MCF 10A (cell line): ENCODE measurements around the gene COG4. TPM values are rescaled to one million over a fixed set of nuclear protein-coding genes. Genes with fewer than 3 reads are reported as not detected.

Experiments used
- BruUV-seq: library from RNA; stranded (reverse); fragments of 400-500 nt; replicated peaks from 2 replicates; lab custom pipeline; 2021; lab: Mats Ljungman, UMichigan
- CTCF ChIA-PET: fragments of 300-600 bp; sonication (Branson Sonifier 250); formaldehyde crosslinking; extraction: SDS; loops from one replicate; lab custom pipeline; 2021; ENCODE audit warnings: antibody characterized with exemption, inconsistent platforms; lab: Yijun Ruan, JAX
- POLR2A ChIA-PET: fragments of 300-600, 350-650 bp; sonication (Branson Sonifier 250); formaldehyde crosslinking; extraction: SDS; loops from one replicate; lab custom pipeline; 2020; ENCODE audit warnings: antibody characterized with exemption, inconsistent platforms; lab: Yijun Ruan, JAX
- DNase-seq: peaks from one replicate; pipeline ENCODE4 v3.0.0-alpha.2; 2018; ENCODE audit not compliant: unreplicated experiment
- H3K27ac Mint-ChIP-seq: one replicate; pipeline ENCODE4 v1.8.0; 2022; ENCODE audit warnings: mild to moderate bottlenecking, low read depth, mixed read lengths; ENCODE audit not compliant: unreplicated experiment
- H3K27me3 Mint-ChIP-seq: one replicate; pipeline ENCODE4 v1.8.0; 2022; ENCODE audit warnings: mixed read lengths; ENCODE audit not compliant: insufficient read depth, unreplicated experiment
- H3K36me3 Mint-ChIP-seq: one replicate; pipeline ENCODE4 v1.8.0; 2022; ENCODE audit warnings: mild to moderate bottlenecking, moderate library complexity, mixed read lengths; ENCODE audit not compliant: insufficient read depth, unreplicated experiment
- H3K4me1 Mint-ChIP-seq: one replicate; pipeline ENCODE4 v1.8.0; 2022; ENCODE audit warnings: mixed read lengths; ENCODE audit not compliant: insufficient read depth, unreplicated experiment
- H3K4me3 Mint-ChIP-seq: one replicate; pipeline ENCODE4 v1.8.0; 2022; ENCODE audit warnings: mild to moderate bottlenecking, moderate library complexity, mixed read lengths; ENCODE audit not compliant: unreplicated experiment
- H3K9me3 Mint-ChIP-seq: one replicate; pipeline ENCODE4 v1.8.0; 2022; ENCODE audit warnings: mixed read lengths; ENCODE audit not compliant: unreplicated experiment
- CTCF ChIP-seq: fragments of 200-600 bp; IDR thresholded peaks from one replicate; pipeline ENCODE4 v1.8.0; 2022; ENCODE audit warnings: antibody characterized with exemption, mild to moderate bottlenecking; ENCODE audit not compliant: unreplicated experiment
- intact Hi-C: fragments of 100-400 bp; cut with micrococcal nuclease; formaldehyde crosslinking; loops from 2 replicates; pipeline ENCODE4 v1.14.1; 2022
- total RNA-seq: library from RNA; stranded (reverse); gene quantifications from 2 replicates; pipeline ENCODE4 v1.2.3, GENCODE V29; 2022

Gene COG4
- total RNA-seq, 1 experiment from 2014 or later, result 62.2 TPM

GRCh38 chr16:70523743-70524398 lies 517 bp upstream of the COG4 start, which contains the start of gene SF3B3:
SF3B3 (plus strand) TSS chr16:70523816; CDS start chr16:70526657, 2,841 bp downstream.
- no peaks in the 10 kb centered on the region for H3K9me3 Mint-ChIP-seq
- H3K36me3 Mint-ChIP-seq, result peaks cover 57% of the 10 kb centered on the region
- H3K27ac Mint-ChIP-seq, result peak within 1 kb of the TSS; percentile 97
- BruUV-seq, result no TSS peak
- no peak for TF ChIP-seq CTCF
- ChIA-PET POLR2A (interaction anchor here (0.5 to 3.1 kb wide), 17 partner anchors 9 to 224 kb away, joined by 3 to 26 read pairs (median 4); partner anchors contain the start of genes DDX19A and FCSK), CTCF (interaction anchor here (1.0 to 1.3 kb wide), 4 partner anchors 28 to 237 kb away, joined by 3 to 4 read pairs (median 4); no protein-coding TSS in a partner anchor)
- peak within 1 kb of the TSS; percentile 98 for H3K4me3 Mint-ChIP-seq
- no peaks in the 10 kb centered on the region for H3K27me3 Mint-ChIP-seq
- peak; percentile 73 for DNase-seq
- intact Hi-C loops, result loop anchor here (2.0 to 10.0 kb wide), 2 partner anchors 143 to 251 kb away; no protein-coding TSS in a partner anchor
- H3K4me1 Mint-ChIP-seq, result peaks cover 20% of the 10 kb centered on the region

- no peaks in the 10 kb centered on the region for H3K9me3 Mint-ChIP-seq
- H3K27ac Mint-ChIP-seq, result peak overlapping the region; percentile 97
- no peaks in the 10 kb centered on the region for H3K27me3 Mint-ChIP-seq
- ChIA-PET CTCF (interaction anchor here (0.5 to 1.3 kb wide), 5 partner anchors 8 to 132 kb away, joined by 3 to 9 read pairs (median 3); no protein-coding TSS in a partner anchor), POLR2A (interaction anchor here (0.6 to 3.1 kb wide), 26 partner anchors 9 to 1373 kb away, joined by 3 to 26 read pairs (median 4); partner anchors contain the start of genes AARS1, DDX19A, DDX19B and IST1)
- peaks cover 17% of the 10 kb centered on the region for H3K4me1 Mint-ChIP-seq
- intact Hi-C loops, result loop anchor here (2.0 to 10.0 kb wide), 2 partner anchors 142 to 252 kb away; no protein-coding TSS in a partner anchor
- no peak for DNase-seq
- H3K4me3 Mint-ChIP-seq, result peak overlapping the region; percentile 98
- H3K36me3 Mint-ChIP-seq, result peaks cover 52% of the 10 kb centered on the region
- TF ChIP-seq CTCF, result no peak
- BruUV-seq, result no TSS peak
These were observed 908 bp downstream of the COG4 start for GRCh38 chr16:70522216-70523075.

DNA sequence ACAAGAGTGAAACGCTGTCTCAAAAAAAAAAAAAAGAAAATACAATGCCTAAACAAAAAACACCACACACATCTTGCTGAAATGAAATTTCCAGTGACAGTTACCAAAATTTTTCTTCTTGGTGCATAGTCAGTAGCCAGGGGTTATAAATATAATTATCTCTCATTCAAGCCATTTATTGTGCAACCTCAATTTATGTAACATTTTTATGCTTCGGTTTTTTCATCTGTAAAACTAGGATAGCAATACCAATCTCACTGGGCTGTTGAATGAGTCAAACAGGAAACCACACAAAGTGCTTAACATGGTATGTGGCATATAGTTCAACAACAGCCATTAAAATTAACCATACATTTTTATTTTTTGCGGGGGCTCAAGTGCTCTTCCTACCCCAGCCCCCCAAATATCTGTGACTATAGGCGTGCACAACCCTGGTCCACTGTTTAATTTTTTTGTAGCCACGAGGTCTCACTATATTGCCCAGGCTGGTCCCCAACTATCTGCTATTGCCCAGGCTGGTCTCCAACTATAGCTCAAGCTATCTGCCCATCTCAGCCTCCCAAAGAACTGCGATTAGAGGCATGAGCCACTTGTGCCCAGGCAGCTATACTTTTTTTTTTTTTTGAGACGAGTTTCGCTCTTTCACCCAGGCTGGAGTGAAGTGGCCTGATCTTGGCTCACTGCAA lies 2.6 kb downstream of the COG4 start:
- POLR2A ChIA-PET, result no interaction called here

More for the DNA sequence above, 2.6 kb downstream of the COG4 start:
- DNase-seq, result peak; percentile 64
- H3K27me3 Mint-ChIP-seq, result no peaks in the 10 kb centered on the region
- BruUV-seq, result no TSS peak
- CTCF ChIA-PET, result interaction anchor here (0.7 kb wide), 1 partner anchor 12 kb away, joined by 3 read pairs; no protein-coding TSS in a partner anchor
- no peak overlapping the region for H3K4me3 Mint-ChIP-seq
- no peak for TF ChIP-seq CTCF
- no peak overlapping the region for H3K27ac Mint-ChIP-seq
- no peaks in the 10 kb centered on the region for H3K9me3 Mint-ChIP-seq
- peaks cover 4% of the 10 kb centered on the region for H3K4me1 Mint-ChIP-seq
- intact Hi-C loops, result loop anchor here (10.0 kb wide), 1 partner anchor 254 kb away; no protein-coding TSS in a partner anchor
- H3K36me3 Mint-ChIP-seq, result peaks cover 52% of the 10 kb centered on the region
